Choroid plexus epithelial cell (primary cell): Measurements from ENCODE around the gene APOC1.
"Not testable (repeated sequence)": the region's sequence is repeated elsewhere in the genome, so short reads cannot be mapped to it uniquely, and the experiment has no call there.

Experiments
- DNase-seq: peaks from one replicate; pipeline ENCODE4 v3.0.0-alpha.2; 2010; ENCODE audit warnings: low read depth
- H3K4me3 ChIP-seq: 2 replicates; pipeline ENCODE4 v1.5.1; 2011; ENCODE audit warnings: low read depth, mild to moderate bottlenecking, control low read depth, low read length, moderate library complexity
- CTCF ChIP-seq: conservative IDR thresholded peaks from 2 replicates; pipeline ENCODE4 v1.5.1; 2011; ENCODE audit warnings: low read depth, mild to moderate bottlenecking, control low read depth, inconsistent platforms, low read length, moderate library complexity

The APOC1 gene

GRCh38 chr19:44883922-44884321 lies 30.5 kb upstream of the APOC1 start:
- no peak for TF ChIP-seq CTCF
- peak; percentile 68 for DNase-seq
- H3K4me3 ChIP-seq: no peak overlapping the region

- no peak for TF ChIP-seq CTCF
- no peak overlapping the region for H3K4me3 ChIP-seq
- DNase-seq: no peak
Observed at GRCh38 chr19:44884566-44884965, 29.8 kb upstream of the APOC1 start.

GRCh38 chr19:44886141-44886540 lies 28.3 kb upstream of the APOC1 start:
- no peak for TF ChIP-seq CTCF
- no peak overlapping the region for H3K4me3 ChIP-seq
- DNase-seq: no peak

- no peak overlapping the region for H3K4me3 ChIP-seq
- TF ChIP-seq CTCF: no peak
- DNase-seq: no peak
Observed at GRCh38 chr19:44887648-44888047, 26.8 kb upstream of the APOC1 start.

GRCh38 chr19:44888335-44888734 lies 26.1 kb upstream of the APOC1 start:
- H3K4me3 ChIP-seq, DNase-seq: not testable (repeated sequence)

GRCh38 chr19:44889830-44890365 lies 24.5 kb upstream of the APOC1 start:
- DNase-seq: no peak
- H3K4me3 ChIP-seq: peak overlapping the region; percentile 64

GRCh38 chr19:44890366-44891015 lies 23.9 kb upstream of the APOC1 start:
- DNase-seq: peak; percentile 100
- no peak for TF ChIP-seq CTCF
- H3K4me3 ChIP-seq: peak overlapping the region; percentile 64

More at GRCh38 chr19:44889830-44890365, 24.5 kb upstream of the APOC1 start:
- no peak for TF ChIP-seq CTCF
